ENCODE results near the gene PGLYRP3.

The PGLYRP3 gene

DNA sequence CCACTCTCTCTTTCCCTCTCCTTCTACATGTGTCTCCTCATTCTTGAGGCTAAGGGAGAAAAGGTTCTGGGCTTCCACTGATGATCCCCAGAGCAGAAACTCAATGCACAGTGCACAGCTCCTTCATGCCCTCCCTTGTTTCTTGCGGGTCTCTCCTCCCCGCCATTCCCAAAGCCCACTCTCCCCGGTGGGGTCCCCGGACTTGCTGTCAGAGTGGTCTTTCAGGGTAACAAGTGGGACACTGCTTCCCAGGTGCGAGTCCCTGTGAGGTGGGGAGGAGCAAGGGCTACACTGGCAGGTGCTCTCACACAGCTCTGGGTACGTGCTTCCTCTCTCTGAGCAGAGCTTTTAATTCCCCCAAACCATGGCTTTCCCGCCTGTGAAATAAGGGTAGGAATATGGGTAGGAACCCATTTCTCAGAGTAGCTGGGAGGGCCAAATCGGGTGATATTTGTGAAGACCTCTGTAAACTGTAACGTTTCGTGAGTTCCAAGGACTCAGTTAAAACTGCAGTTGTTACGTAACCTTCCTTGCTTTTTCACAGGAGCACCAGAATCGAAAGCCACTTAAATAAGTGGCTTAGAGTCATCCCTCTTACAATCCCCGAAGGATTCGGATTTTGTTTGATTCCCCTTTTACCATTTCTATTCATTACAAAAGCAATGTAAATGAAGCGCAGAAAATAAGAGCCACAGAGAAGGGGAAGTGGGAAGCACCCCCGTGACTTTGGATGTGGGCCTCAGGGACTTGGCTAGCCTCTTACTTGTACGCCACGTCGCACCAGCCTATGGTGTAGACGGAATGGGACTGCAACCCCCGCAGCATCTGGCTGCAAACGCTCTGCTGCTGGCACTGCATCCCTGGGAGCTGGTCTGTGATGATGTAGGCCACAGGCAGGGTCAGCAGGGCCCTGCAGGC lies 6.2 kb downstream of the PGLYRP3 start:
- TF ChIP-seq, protein P1, sequence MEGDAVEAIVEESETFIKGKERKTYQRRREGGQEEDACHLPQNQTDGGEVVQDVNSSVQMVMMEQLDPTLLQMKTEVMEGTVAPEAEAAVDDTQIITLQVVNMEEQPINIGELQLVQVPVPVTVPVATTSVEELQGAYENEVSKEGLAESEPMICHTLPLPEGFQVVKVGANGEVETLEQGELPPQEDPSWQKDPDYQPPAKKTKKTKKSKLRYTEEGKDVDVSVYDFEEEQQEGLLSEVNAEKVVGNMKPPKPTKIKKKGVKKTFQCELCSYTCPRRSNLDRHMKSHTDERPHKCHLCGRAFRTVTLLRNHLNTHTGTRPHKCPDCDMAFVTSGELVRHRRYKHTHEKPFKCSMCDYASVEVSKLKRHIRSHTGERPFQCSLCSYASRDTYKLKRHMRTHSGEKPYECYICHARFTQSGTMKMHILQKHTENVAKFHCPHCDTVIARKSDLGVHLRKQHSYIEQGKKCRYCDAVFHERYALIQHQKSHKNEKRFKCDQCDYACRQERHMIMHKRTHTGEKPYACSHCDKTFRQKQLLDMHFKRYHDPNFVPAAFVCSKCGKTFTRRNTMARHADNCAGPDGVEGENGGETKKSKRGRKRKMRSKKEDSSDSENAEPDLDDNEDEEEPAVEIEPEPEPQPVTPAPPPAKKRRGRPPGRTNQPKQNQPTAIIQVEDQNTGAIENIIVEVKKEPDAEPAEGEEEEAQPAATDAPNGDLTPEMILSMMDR (IDR thresholded peaks at IDR 0.05): no peak
- DNase-seq (ENCODE audit: low spot score): no peak
- no peak overlapping the region for H3K27ac ChIP-seq

DNA sequence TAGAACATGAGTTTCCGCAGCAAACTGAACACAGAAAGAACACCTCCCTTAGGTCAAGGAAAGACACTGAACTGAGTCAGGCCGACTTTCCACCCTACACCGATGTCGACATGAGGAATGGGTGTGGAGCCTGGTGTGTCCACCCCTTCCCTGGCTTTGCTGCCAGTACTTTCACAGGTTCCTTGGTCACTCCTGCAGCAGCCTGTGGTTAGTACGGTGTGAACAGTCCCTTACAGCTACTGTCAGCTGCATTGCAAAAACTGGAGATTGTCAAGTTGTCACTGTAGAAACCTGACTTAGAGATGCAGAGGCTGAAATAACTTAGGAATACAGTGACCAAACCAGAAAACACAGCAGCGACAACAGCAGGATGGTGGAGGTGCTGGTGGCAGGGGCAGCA lies 7.1 kb downstream of the PGLYRP3 start:
- DNase-seq (ENCODE audit: low spot score): no peak
- Histone ChIP-seq H3K4me3 (no peak overlapping the region), H3K27ac (no peak overlapping the region)
- TF ChIP-seq, protein P1 (IDR thresholded peaks at IDR 0.05): no peak

More for the DNA sequence above, 6.2 kb downstream of the PGLYRP3 start:
- no peak overlapping the region for H3K4me3 ChIP-seq

GRCh38 chr1:153302308-153302707 lies 10.4 kb downstream of the PGLYRP3 start:
- no peak for DNase-seq (ENCODE audit: low spot score)
- TF ChIP-seq, protein P1 (IDR thresholded peaks at IDR 0.05): no peak
- Histone ChIP-seq H3K4me3 (no peak overlapping the region), H3K27ac (no peak overlapping the region)

- H3K27ac ChIP-seq: no peak overlapping the region
Measured at GRCh38 chr1:153293851-153294250, 18.9 kb downstream of the PGLYRP3 start.

GRCh38 chr1:153293480-153293775 lies 19.3 kb downstream of the PGLYRP3 start:
- no peak for DNase-seq (ENCODE audit: low spot score)
- Histone ChIP-seq H3K4me3 (no peak overlapping the region), H3K27ac (no peak overlapping the region)
- TF ChIP-seq, protein P1 (IDR thresholded peaks at IDR 0.05): no peak

More at GRCh38 chr1:153293851-153294250, 18.9 kb downstream of the PGLYRP3 start:
- H3K4me3 ChIP-seq: no peak overlapping the region
- DNase-seq (ENCODE audit: low spot score): no peak
- TF ChIP-seq, protein P1 (IDR thresholded peaks at IDR 0.05): no peak

DNA sequence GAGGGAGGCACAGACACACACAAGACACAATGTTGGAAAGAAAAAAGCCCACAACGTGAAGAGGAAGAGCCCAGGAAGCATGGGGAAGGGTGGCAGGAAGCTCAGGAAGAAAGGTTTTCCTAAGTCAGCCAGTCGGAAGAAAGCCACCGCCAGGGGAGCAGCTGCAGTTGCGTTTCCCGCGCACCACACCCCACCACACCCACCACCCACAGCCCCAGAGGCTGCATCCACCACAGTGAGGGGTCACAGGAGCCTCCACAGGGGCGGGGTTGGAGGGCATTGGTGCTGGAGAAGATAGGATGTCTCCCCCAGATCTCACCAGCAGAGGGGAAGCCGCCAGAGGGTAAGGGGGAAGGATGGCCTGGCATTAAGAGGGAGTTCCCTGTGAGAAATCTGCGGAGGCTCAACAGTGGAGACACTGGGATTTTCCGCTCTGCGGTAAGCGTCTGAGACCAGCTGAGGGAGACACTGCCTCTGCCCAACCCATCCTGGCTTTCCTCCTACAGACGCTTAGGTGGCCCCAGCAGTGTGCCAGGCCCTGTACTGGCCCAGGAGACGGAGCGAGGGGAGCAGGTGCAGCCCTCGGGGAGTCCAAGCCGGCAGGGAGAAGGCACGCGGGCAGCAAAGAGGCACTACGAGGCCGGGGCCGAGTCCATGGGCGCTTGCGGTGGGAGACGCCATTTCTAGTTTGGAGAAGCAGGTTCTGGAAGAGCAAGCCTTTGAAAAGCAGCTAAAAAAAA lies 19.8 kb downstream of the PGLYRP3 start:
- no peak for DNase-seq (ENCODE audit: low spot score)
- Histone ChIP-seq H3K4me3 (no peak overlapping the region), H3K27ac (no peak overlapping the region)
- TF ChIP-seq, protein P1 (IDR thresholded peaks at IDR 0.05): no peak
